CD4-positive, alpha-beta T cell treated with Interleukin-4 for 1 hour (primary cell): ENCODE results near the gene NDRG4.

Source experiments
- DNase-seq, 2 donors: peaks; one replicate each; pipeline ENCODE4 v3.0.0-alpha.2; 2020 to 2022

NDRG4 gene, protein sequence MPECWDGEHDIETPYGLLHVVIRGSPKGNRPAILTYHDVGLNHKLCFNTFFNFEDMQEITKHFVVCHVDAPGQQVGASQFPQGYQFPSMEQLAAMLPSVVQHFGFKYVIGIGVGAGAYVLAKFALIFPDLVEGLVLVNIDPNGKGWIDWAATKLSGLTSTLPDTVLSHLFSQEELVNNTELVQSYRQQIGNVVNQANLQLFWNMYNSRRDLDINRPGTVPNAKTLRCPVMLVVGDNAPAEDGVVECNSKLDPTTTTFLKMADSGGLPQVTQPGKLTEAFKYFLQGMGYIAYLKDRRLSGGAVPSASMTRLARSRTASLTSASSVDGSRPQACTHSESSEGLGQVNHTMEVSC

GRCh38 chr16:58499615-58500351 lies at the start of gene NDRG4:
Gene NDRG4, plus strand, starts transcription at chr16:58500143. Its CDS starts 106 bp downstream, at chr16:58500249.
- peak; percentile 16 to 63 for DNase-seq

DNA sequence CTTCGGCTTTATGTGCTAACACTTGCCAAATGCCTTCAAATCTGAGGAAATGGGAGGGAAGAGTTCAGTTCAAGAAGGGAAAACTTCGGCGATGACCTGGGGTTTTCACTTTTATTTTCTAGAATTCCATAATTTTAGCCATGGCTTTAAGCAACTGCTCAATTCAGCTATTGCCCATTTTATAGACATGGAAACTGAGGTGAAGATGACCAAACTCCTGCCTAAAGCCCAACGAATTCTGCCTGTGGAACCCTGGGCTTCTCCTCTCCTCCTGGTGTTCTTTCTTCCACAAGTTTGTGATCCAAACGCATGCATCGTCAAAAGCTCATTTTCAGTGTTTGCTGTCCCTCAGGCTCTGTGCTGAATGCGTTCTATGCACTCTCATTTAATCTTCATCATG lies 49.4 kb upstream of the NDRG4 start:
- no peak for DNase-seq

- no peak for DNase-seq
These were observed 48.7 kb upstream of the NDRG4 start for GRCh38 chr16:58451265-58451689.

DNA sequence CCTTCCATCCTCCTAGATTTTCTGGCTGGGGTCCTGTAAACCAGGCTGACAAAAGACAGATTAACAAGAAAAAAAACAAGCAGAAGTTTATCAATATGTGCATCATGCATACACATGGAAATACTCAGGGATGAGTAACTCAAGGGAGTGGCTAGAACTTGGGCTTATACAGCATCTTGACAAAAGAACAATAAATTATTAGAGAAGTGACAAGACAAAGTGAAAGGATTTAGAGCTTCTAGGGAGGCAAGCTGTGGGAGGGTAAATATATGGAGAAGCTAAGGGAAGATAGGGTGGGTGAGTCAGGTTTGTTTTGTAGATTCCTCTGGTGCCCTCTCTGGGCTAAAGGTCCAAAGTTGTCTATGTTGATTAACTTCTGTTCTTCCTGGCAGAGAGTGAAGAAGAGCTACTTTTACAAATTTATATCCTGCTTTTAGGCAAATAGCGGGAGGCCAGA lies 48.0 kb upstream of the NDRG4 start:
- DNase-seq: no peak

- no peak for DNase-seq
These were observed 47.3 kb upstream of the NDRG4 start for GRCh38 chr16:58452640-58453039.

- no peak for DNase-seq
These were observed 45.8 kb upstream of the NDRG4 start for GRCh38 chr16:58454178-58454577.

DNA sequence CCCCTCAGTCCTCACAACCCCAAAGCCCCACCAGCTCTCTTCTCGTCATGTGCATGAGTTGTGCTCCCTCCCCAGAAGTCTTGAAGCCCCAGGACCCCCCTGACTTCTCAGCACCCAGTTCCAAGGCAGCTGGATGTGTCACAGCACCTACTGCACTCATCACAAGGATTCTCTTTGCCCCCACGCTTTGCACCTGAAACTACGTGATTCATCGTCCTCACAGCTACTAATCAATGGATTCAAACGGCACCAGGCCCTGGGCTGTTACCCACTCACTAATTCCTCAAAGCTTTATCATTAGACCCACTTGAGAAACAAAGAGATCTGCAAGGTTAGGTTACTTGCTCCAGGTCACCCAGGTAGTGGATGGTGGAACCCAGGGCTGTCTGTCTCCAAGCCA lies 45.1 kb upstream of the NDRG4 start:
- DNase-seq: no peak

DNA sequence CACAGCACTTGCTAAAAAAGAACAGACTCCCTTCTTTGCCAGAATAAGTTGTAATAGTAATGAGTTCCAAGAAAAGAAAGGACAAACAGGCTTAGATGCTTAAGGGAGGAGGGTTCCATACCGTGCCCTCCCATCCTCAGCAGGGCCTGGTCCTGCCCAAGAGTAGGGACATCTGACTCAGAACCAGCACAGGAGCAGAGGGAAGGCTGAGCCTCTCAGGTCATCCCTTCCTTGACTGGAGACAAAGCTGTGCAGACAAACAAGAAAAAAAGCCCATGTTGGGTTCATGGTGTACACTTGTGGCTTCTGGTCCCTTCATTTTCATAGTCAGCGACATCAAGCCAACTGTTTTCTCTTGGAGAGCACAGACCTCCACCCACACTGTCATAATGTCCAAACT lies 44.2 kb upstream of the NDRG4 start:
- DNase-seq: no peak

DNA sequence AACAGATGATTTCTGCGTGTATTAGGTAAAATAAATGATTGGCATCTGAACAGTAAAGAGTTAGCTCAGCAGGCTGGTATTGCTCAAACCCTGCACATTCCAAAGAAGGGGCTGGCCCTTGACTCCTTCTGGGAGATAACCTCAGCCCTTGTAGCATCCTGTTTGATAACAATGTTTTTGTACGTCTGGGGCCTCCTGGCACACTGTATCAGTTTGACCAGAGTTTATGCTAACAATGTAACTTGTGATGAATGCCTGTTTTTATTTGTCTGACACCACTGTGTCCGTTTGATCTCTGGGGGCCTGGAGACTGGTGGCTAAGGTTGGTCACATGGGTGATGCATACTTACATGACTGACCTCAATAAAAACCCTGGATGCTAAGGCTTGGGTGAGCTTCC lies 43.8 kb upstream of the NDRG4 start:
- DNase-seq: no peak

DNA sequence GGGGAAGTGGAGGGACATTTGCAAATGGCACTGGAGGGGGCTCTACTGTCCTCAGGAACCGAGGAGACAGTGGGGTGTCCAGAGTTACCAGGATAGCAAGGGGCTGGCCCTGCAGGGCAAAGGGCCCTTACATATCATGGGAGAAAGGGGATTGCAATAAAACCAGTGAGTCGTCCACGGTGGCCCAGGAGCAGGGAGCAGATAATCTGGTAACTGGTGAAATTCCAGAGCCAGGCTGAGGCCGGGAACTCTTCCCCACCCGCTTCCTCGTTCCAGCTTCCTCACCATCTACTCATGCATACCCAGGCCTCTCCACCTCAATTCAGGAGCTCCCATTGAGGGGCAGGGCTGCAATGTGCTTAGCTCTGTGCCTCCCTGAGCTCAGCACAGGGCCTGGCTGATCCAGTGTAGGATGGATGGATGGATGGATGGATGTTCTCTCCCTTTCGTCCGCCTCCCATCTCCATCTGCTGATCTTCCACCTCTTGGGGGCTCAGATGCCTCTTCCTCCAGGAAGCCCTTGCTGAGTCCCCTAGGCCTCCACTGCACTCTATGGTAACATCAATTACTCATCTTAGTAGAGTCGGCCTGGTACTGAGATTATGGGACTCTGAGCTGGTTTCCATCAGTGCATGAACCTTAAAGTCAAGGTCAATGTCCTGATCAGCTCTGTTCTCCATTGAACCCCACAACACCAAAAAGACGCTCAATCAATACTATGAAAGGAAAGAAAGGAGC lies 41.2 kb upstream of the NDRG4 start:
- no peak for DNase-seq

GRCh38 chr16:58459344-58460218 lies 40.4 kb upstream of the NDRG4 start:
- no peak for DNase-seq

- no peak for DNase-seq
These were observed 39.7 kb upstream of the NDRG4 start for GRCh38 chr16:58460219-58460610.

- DNase-seq: no peak
These were observed 38.9 kb upstream of the NDRG4 start for GRCh38 chr16:58461056-58461455.

- DNase-seq: no peak
These were observed 38.3 kb upstream of the NDRG4 start for GRCh38 chr16:58461640-58462039.

DNA sequence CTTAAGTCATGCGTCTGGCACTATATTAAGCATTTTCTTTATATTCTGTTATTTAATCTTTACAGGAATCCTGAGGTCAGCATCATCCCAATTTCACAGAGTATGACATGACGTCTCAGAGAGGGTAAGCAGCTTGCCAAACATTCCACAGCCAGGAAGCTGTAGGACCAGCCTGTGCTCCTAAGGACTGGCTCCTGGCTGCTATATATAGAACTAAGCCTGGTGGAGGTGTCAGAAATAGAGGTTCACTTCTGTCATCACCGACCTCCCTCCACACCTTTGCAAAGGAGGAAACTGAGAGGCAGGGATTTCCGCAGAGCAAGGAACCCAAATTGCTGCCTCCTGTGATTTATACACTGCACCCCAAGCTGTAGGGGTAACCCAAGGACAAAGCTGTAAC lies 37.9 kb upstream of the NDRG4 start:
- no peak for DNase-seq

DNA sequence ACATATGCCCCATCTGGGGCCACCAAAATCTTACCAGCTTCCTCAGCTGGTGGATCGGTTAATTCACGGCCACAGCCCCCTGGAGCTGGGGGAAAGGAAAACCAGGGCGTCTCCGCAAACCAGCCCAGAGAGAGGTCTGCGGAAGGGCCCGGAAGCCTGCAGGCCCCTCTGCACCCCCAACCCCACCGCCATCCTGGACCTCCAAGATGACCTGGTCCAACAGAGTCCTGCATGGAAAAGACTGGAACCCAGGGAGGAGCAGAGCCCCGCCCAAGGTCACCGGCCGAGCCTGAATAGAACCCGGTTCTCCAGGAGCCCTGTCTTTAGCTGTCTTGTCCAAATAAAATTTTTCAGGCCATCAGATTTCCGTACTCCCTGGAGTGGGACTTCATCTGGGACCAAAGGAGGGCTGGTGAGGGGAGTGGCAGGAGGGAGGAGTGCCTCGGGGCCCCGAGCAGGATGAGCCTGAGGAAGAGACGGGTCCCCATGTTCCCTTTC lies 37.4 kb upstream of the NDRG4 start:
- DNase-seq: no peak

- DNase-seq: no peak
These were observed 36.7 kb upstream of the NDRG4 start for GRCh38 chr16:58462997-58463941.

DNA sequence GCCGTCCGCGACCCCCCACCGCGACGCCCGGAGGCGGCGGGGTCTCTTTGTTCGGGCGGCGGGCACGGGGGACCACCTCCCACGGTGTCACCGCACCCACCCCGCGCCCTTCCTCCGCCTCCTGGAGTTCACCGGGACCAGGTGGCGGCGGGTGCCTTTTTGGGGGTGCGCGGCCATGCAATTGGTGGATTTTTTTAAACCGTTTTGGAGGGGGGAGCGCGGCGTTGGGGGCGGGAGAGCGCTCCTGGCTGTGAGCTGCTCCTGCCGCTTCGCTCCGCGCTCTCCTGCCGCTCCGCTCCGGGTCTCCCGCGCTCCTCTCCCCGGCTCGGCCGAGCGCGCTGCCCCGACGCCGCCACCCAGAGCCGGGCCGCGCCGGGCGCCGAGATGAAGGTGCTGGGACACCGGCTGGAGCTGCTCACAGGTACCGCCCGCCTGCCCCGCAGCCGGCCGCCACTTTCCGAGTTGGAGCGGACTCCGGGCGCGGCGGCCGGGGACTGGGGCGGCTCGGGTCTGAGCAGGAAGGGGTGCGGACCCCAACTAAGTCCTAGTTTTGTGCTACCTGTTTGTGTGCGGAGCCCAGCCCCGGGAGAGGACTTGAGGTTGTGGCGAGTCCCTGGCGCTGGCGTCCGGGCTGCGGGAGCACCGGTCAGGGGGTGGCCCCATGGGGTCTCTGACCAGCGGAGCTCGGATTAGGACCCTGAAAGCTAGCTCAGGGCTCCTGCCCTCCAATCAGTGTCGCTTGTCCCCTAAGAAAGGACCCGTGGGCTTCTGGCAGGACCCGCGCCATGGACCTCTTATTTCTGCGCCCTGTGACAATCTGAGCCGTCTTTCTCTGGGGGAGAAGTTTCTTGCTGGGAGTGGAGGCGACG lies 35.7 kb upstream of the NDRG4 start:
- DNase-seq: no peak

DNA sequence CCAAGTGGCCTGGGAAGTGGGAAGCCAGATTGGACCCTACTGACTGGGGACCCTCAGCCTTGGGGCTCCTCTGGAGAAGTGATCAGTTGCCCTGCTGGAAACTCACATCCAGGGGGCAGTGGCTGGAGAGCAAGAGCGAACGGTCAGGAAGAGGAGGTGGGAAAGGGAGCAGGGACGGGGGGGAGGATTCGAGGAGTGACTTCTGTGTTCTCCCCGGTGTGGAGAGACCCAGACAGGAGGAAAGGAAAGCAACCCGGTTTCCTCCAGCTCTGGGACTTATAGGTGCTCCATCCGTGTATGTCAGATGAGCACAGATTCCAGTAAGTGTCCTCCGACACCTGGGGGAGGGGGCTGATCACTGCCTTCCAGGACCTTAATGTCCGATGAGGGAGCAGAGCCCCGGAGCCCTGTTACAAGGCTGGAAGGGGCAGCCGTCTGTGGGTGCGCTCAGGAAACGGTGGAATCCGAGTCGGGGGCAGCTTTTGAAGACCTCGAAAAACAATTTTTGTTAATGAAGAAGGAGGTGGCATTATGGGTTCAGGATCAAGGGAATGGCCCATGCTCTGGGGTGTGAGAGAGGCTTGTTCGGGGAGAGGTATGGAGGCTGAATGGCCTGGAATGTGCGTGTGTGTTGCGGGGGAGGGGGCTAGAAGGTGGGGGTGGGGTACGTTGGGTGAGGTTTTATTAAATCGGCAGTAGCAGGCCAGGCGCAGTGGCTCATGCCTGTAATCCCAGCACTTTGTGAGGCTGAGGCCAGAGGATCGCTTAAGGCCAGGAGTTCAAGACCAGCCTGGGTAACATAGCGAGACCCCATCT lies 34.8 kb upstream of the NDRG4 start:
- DNase-seq: no peak
